H7 (cell line): ENCODE results near the gene KLKB1. TPM values are rescaled to one million over a fixed set of nuclear protein-coding genes. Genes with fewer than 3 reads are reported as not detected.

ENCODE experiments used
- DNase-seq: peaks from one replicate; pipeline ENCODE4 v3.0.0; 2012
- H3K27me3 ChIP-seq: 2 replicates; pipeline ENCODE4 v1.6.0; 2011; ENCODE audit warnings: mild to moderate bottlenecking, low read length; ENCODE audit not compliant: control insufficient read depth, insufficient read depth
- H3K36me3 ChIP-seq: replicated peaks from 2 replicates; pipeline ENCODE4 v1.5.1; 2011; ENCODE audit warnings: low read length; ENCODE audit not compliant: control insufficient read depth, insufficient read depth
- H3K4me3 ChIP-seq: 2 replicates; pipeline ENCODE4 v1.5.1; 2011; ENCODE audit warnings: low read depth, mild to moderate bottlenecking, control low read depth, low read length, moderate library complexity; ENCODE audit not compliant: insufficient read depth
- total RNA-seq: library from RNA; depleted of rRNA; stranded (reverse); fragments of >200 nt; shearing (Covaris generic); gene quantifications from 2 replicates; pipeline ENCODE4 v1.2.3, GENCODE V29; 2014; rRNA removed

Gene KLKB1
- total RNA-seq, 1 experiment from 2014 or later: 11.8 TPM

- Histone ChIP-seq H3K36me3 (no peaks in the 10 kb centered on the region), H3K27me3 (peaks cover 1% of the 10 kb centered on the region; the same call in 1 of the 2 replicates)
Observed at GRCh38 chr4:186299291-186299690, 72.0 kb downstream of the KLKB1 start.

GRCh38 chr4:186300659-186301390 lies 73.5 kb downstream of the KLKB1 start:
- peaks cover 1% of the 10 kb centered on the region; the same call in 1 of the 2 replicates for H3K27me3 ChIP-seq
- H3K4me3 ChIP-seq: no peak overlapping the region
- DNase-seq: no peak
- H3K36me3 ChIP-seq: no peaks in the 10 kb centered on the region

More at GRCh38 chr4:186299291-186299690, 72.0 kb downstream of the KLKB1 start:
- no peak overlapping the region for H3K4me3 ChIP-seq
- DNase-seq: no peak

- Histone ChIP-seq H3K4me3 (no peak overlapping the region), H3K27me3 (no peaks in the 10 kb centered on the region), H3K36me3 (no peaks in the 10 kb centered on the region)
- DNase-seq: no peak
Observed at GRCh38 chr4:186304216-186304615, 76.9 kb downstream of the KLKB1 start.

DNA sequence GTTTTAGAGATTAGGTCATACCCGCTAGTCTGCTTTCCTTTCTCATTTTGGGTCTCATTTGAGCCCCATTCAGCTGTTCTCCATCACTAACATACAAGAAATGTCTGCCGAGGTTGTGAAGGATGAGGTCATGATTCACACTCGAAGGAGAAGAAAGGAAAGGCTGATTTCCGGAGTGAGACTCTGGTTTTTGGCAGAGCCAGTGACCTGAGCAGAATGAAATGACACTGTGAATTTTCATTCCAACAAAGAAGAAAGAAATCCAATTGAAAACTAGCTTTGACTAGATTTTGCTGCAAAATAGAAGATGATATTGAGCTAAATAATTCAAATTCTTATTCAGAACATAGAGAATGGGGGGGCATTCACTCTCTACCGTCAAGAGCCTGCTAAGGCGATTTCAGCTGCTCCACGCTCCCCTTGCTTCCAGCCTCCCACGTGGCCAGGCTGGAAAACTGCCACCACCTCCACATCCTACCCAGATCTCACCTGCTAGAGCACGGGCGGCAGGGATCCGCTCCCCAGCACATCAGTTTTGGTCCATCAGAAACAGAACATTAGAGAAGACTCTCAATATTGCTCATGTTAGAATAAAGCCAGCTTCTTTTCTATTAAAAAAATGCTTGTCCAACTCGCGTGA lies 77.7 kb downstream of the KLKB1 start:
- H3K36me3 ChIP-seq: no peaks in the 10 kb centered on the region
- H3K4me3 ChIP-seq: no peak overlapping the region
- no peaks in the 10 kb centered on the region for H3K27me3 ChIP-seq
- DNase-seq: no peak

DNA sequence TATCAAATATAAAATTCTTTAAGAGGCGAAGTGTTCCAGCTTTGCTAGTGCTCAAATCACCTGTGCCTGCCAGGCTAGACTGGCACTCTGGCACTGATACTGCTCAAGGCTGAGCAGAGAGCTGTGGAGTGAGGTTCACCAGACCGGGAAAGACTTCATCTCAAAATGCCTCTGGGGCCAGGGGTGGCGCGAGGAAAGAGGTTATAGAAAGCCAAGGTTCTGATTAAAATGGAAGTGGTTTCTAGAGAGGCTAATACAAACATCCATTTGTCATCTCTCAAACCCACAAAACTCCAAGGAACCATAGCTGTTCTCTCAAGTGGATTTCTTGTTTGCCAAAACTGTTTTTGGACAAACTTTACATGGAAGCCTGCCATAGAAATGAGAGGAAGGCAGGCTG lies 80.2 kb downstream of the KLKB1 start:
- no peaks in the 10 kb centered on the region for H3K36me3 ChIP-seq
- no peak for DNase-seq
- no peaks in the 10 kb centered on the region for H3K27me3 ChIP-seq
- no peak overlapping the region for H3K4me3 ChIP-seq

GRCh38 chr4:186307916-186308315 lies 80.6 kb downstream of the KLKB1 start:
- no peaks in the 10 kb centered on the region for H3K27me3 ChIP-seq
- H3K36me3 ChIP-seq: no peaks in the 10 kb centered on the region
- no peak for DNase-seq
- no peak overlapping the region for H3K4me3 ChIP-seq

Other genes starting within 250 kb of the KLKB1 start
- 1.0 and 1.8 TPM in 2 replicates for gene TLR3, start 158.4 kb upstream of the KLKB1 start, total RNA-seq
- 13.9 and 19.2 TPM in 2 replicates for gene FAM149A, start 122.8 kb upstream of the KLKB1 start, total RNA-seq
- 2.9 and 3.3 TPM in 2 replicates for gene CYP4V2, start 35.9 kb upstream of the KLKB1 start, total RNA-seq
- gene F11, start 38.7 kb downstream of the KLKB1 start, total RNA-seq: 0.28 and 0.30 TPM in 2 replicates